Adrenal gland (tissue), 12 donors: ENCODE measurements around the gene RALB. TPM values are rescaled to one million over a fixed set of nuclear protein-coding genes. Genes with fewer than 3 reads are reported as not detected.

Source experiments
- DNase-seq, 7 donors: peaks; one replicate each; pipeline ENCODE4 v3.0.0-alpha.2; 2019 to 2020
- H3K27ac ChIP-seq, 5 donors: fragments of 200-600 bp; sonication (generic) in 4 of 5; 1 replicate in 3 of 5; 2 replicates in 2 of 5; pipeline versions ENCODE4 v1.5.1 to v1.8.0; 2016 to 2020; ENCODE audit warnings: mild to moderate bottlenecking in 1 of 5
- H3K27me3 ChIP-seq: fragments of 200-600 bp; 2 replicates; pipeline ENCODE4 v1.8.0; 2021
- H3K36me3 ChIP-seq, 2 donors: fragments of 200-600 bp; replicated peaks in 1 of 2; 1 replicate in 1 of 2; 2 replicates in 1 of 2; pipeline versions ENCODE4 v1.5.1 to v1.8.0; 2018 to 2022
- H3K4me1 ChIP-seq, 2 donors: fragments of 200-600 bp; replicated peaks in 1 of 2; 1 replicate in 1 of 2; 2 replicates in 1 of 2; pipeline versions ENCODE4 v1.5.1 to v1.8.0; 2018 to 2021
- H3K4me3 ChIP-seq, 4 donors: fragments of 200-600 bp; sonication (generic) in 3 of 4; one replicate each; pipeline ENCODE4 v1.5.1; 2016 to 2018
- H3K9me3 ChIP-seq, 3 donors: fragments of 200-600 bp; sonication (generic) in 1 of 3; replicated peaks in 1 of 3; 1 replicate in 2 of 3; 2 replicates in 1 of 3; pipeline versions ENCODE4 v1.5.1 to v1.8.0; 2016 to 2021
- CTCF ChIP-seq, 6 experiments: fragments of 450-650 bp in 4 of 6; fragments of 200-600 bp in 2 of 6; sonication (generic) in 1 of 6; IDR thresholded peaks; 1 replicate in 5 of 6; 2 replicates in 1 of 6; pipeline versions ENCODE4 v1.5.1 to v1.8.0; 2016 to 2021; ENCODE audit warnings: antibody characterized with exemption in 6 of 6, mild to moderate bottlenecking in 2 of 6, moderate library complexity in 1 of 6
- POLR2A ChIP-seq, 2 donors: fragments of 450-650 bp; IDR thresholded peaks; one replicate each; pipeline ENCODE4 v1.6.1; 2017; ENCODE audit warnings: antibody characterized with exemption in 2 of 2, mild to moderate bottlenecking in 2 of 2, moderate library complexity in 1 of 2
- WGBS, 4 donors: extraction: QIAGEN DNeasy Blood & Tissue Kit in 2 of 4; methylation state at CpG; one replicate each; pipeline versions ENCODE4 v1.1.5 to v1.1.7; 2013 to 2017; 5-methylcytosine and 5-hydroxymethylcytosine counted together
- intact Hi-C, 2 donors: fragments of 100-400 bp; cut with DNase I; formaldehyde crosslinking; loops; one replicate each; pipeline versions ENCODE4 v1.14.1 to v1.15.0; 2022 to 2023
- polyA plus RNA-seq, 3 donors: library from polyadenylated mRNA; stranded (reverse); fragments of 200-250 nt in 2 of 3; fragments of 350-450 nt in 1 of 3; fragmentation: Illumina TruSeq in 1 of 3; extraction: RNeasy Lipid Tissue Mini Kit (QIAGEN cat#74804) in 1 of 3; gene quantifications; one replicate each; pipeline ENCODE4 v1.2.3, GENCODE V29; 2013 to 2014
- total RNA-seq, 9 donors: library from RNA; depleted of rRNA in 4 of 9; stranded (reverse); fragments of >200 nt in 4 of 9; fragments of 120-200 nt in 1 of 9; fragmentation: NEBNext Ultra II Directional in 1 of 9; extraction: Animal tissue kit (Norgen Biotek cat#: 25700) in 1 of 9; gene quantifications; one replicate each; pipeline versions ENCODE4 v1.1.0 to v1.2.4, GENCODE V29; 2013 to 2023
- donor health status: healthy with polysubstance abuse.
- donor health status: Bipolar disorder and iron deficiency.
- donor health status: DM: yes; HTN: yes; CAD: no.
- donor health status: DM: no; HTN: no; CAD: no.
- donor health status: DM: no; HTN: no; CAD: no.
- donor health status: DM: yes; HTN: yes; CAD: no.

Gene RALB
- total and polyA plus RNA-seq, 12 donors = 20.7 to 94.3 (median 51.6) TPM

GRCh38 chr2:120219291-120219690 is 33.4 kb upstream of the RALB start:
- H3K27me3 ChIP-seq = no peaks in the 10 kb centered on the region
- peak in 1 of 7 donors; percentile 6 for DNase-seq
- intact Hi-C loops = no loop called here
- H3K4me3 ChIP-seq = no peak overlapping the region
- TF ChIP-seq POLR2A (IDR thresholded peaks at IDR 0.05) (no peak), CTCF (IDR thresholded peaks at IDR 0.05) (no peak)
- H3K36me3 ChIP-seq = no peaks in the 10 kb centered on the region
- H3K27ac ChIP-seq = no peak overlapping the region
- 89 to 99% (median 95%) methylated on average over 5 of the region's 5 CpGs for WGBS, 4 donors
- no peaks in the 10 kb centered on the region for H3K9me3 ChIP-seq
- peaks cover 0 to 23% of the 10 kb centered on the region in 2 donors for H3K4me1 ChIP-seq

GRCh38 chr2:120219766-120220165 is 32.9 kb upstream of the RALB start:
- Histone ChIP-seq H3K4me1 (peaks cover 0 to 23% of the 10 kb centered on the region in 2 donors), H3K9me3 (no peaks in the 10 kb centered on the region), H3K36me3 (no peaks in the 10 kb centered on the region), H3K27ac (no peak overlapping the region), H3K4me3 (no peak overlapping the region), H3K27me3 (no peaks in the 10 kb centered on the region)
- TF ChIP-seq POLR2A (IDR thresholded peaks at IDR 0.05) = no peak
- no peak for TF ChIP-seq CTCF (IDR thresholded peaks at IDR 0.05)
- DNase-seq = peak in 1 of 7 donors; percentile 6
- intact Hi-C loops = no loop called here
- 94 to 100% (median 96%) methylated on average over 5 of the region's 5 CpGs for whole genome bisulfite sequencing, 4 donors

- no peak overlapping the region for H3K4me3 ChIP-seq
- H3K9me3 ChIP-seq = no peaks in the 10 kb centered on the region
- TF ChIP-seq CTCF (IDR thresholded peaks at IDR 0.05) (no peak), POLR2A (IDR thresholded peaks at IDR 0.05) (no peak)
- H3K27ac ChIP-seq = no peak overlapping the region
- intact Hi-C loops = no loop called here
- 79 to 83% (median 80%) methylated on average over 2 of the region's 2 CpGs for WGBS, 4 donors
- H3K4me1 ChIP-seq = peaks cover 0 to 23% of the 10 kb centered on the region in 2 donors
- no peaks in the 10 kb centered on the region for H3K27me3 ChIP-seq
- H3K36me3 ChIP-seq = no peaks in the 10 kb centered on the region
- peak in 1 of 7 donors; percentile 6 for DNase-seq
Observed at GRCh38 chr2:120220756-120221155, 31.9 kb upstream of the RALB start.

- H3K4me1 ChIP-seq = peaks cover 0 to 23% of the 10 kb centered on the region in 2 donors
- no peaks in the 10 kb centered on the region for H3K27me3 ChIP-seq
- no peaks in the 10 kb centered on the region for H3K36me3 ChIP-seq
- no peak overlapping the region for H3K4me3 ChIP-seq
- intact Hi-C loops = no loop called here
- DNase-seq = peak in 2 of 7 donors; percentile 15 to 42
- no peaks in the 10 kb centered on the region for H3K9me3 ChIP-seq
- TF ChIP-seq POLR2A (IDR thresholded peaks at IDR 0.05) (no peak), CTCF (IDR thresholded peaks at IDR 0.05) (no peak)
- no peak overlapping the region for H3K27ac ChIP-seq
- 95 to 98% (median 97%) methylated on average over 8 of the region's 8 CpGs for WGBS, 4 donors
Observed at GRCh38 chr2:120221616-120222015, 31.0 kb upstream of the RALB start.
